ENCODE results near the gene C12orf56. TPM values are rescaled to one million over a fixed set of nuclear protein-coding genes. Genes with fewer than 3 reads are reported as not detected.

Gene C12orf56
- polyA plus RNA-seq, 2 of the 4 experiments (the other 2 are of a cell fraction) = 0.05 to 0.22 TPM

GRCh38 chr12:64403707-64404469 is 13.3 kb upstream of the C12orf56 start, which contains the start of gene XPOT:
TSS of gene XPOT (plus strand) at chr12:64404392. CDS start at chr12:64410036, 5,644 bp downstream.
- ChIA-PET CTCF (no interaction called here), POLR2A (interaction anchor here (0.6 to 1.4 kb wide), 5 partner anchors 9 to 561 kb away, joined by 3 to 5 read pairs (median 5); partner anchors contain the start of gene KICS2)
- Histone ChIP-seq H3K4me2 (peak within 1 kb of the TSS; percentile 77), H3K9me3 (no peaks in the 10 kb centered on the region), H3K4me3 (peak within 1 kb of the TSS; percentile 85), H3K4me1 (peaks cover 31% of the 10 kb centered on the region; the same call in 2 of the 3 replicates), H3K27ac (peak within 1 kb of the TSS; percentile 99)
- DNase-seq (ENCODE audit: low read depth in 1 of 2, low spot score in 1 of 2) (peak; percentile 97 to 99), ATAC-seq (peak; percentile 94 to 95), FAIRE-seq (no peak)
- 24% methylated on average over 24 of the region's 60 CpGs for WGBS (ENCODE audit: missing lambda C conversion rate)
- no peak for TF ChIP-seq CHD2 (IDR thresholded peaks at IDR 0.05; ENCODE audit: low read length, partially characterized antibody)
- no peak for TF ChIP-seq ZNF302 (CRISPR knock-in tag; IDR thresholded peaks at IDR 0.05)
- TF ChIP-seq RARB (CRISPR knock-in tag; IDR thresholded peaks at IDR 0.05) = no peak
- no peak for TF ChIP-seq SMC3 (IDR thresholded peaks at IDR 0.05)
- TF ChIP-seq, protein P1, sequence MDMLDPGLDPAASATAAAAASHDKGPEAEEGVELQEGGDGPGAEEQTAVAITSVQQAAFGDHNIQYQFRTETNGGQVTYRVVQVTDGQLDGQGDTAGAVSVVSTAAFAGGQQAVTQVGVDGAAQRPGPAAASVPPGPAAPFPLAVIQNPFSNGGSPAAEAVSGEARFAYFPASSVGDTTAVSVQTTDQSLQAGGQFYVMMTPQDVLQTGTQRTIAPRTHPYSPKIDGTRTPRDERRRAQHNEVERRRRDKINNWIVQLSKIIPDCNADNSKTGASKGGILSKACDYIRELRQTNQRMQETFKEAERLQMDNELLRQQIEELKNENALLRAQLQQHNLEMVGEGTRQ (IDR thresholded peaks at IDR 0.05) = peak; percentile 49; the same call in 1 of the 2 replicates
- TF ChIP-seq HOXB13 (CRISPR knock-in tag; IDR thresholded peaks at IDR 0.05; ENCODE audit: low read depth) = no peak
- TF ChIP-seq NFE2L2 (conservative IDR thresholded peaks at IDR 0.05; ENCODE audit: low read length) = no peak
- 0 out of 2 replicates have a peak, but pooled peaks have one; percentile 41 for TF ChIP-seq PBX3 (IDR thresholded peaks at IDR 0.05)
- TF ChIP-seq, protein P2, sequence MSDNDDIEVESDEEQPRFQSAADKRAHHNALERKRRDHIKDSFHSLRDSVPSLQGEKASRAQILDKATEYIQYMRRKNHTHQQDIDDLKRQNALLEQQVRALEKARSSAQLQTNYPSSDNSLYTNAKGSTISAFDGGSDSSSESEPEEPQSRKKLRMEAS (IDR thresholded peaks at IDR 0.05) = peak; percentile 82
- TF ChIP-seq, protein P3, sequence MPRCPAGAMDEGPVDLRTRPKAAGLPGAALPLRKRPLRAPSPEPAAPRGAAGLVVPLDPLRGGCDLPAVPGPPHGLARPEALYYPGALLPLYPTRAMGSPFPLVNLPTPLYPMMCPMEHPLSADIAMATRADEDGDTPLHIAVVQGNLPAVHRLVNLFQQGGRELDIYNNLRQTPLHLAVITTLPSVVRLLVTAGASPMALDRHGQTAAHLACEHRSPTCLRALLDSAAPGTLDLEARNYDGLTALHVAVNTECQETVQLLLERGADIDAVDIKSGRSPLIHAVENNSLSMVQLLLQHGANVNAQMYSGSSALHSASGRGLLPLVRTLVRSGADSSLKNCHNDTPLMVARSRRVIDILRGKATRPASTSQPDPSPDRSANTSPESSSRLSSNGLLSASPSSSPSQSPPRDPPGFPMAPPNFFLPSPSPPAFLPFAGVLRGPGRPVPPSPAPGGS (IDR thresholded peaks at IDR 0.05) = no peak; the same call in 2 of the 3 replicates
- peak; percentile 98 for TF ChIP-seq MAFK (IDR thresholded peaks at IDR 0.05; ENCODE audit: partially characterized antibody)
- TF ChIP-seq CBX2 (IDR thresholded peaks at IDR 0.05; ENCODE audit: borderline replicate concordance, low read depth) = no peak
- TF ChIP-seq JUN (IDR thresholded peaks at IDR 0.05) = peak in 1 of 2 experiments; percentile 54; a peak in 2 of 5 replicates
- TF ChIP-seq ZC3H11A (IDR thresholded peaks at IDR 0.05) = no peak
- TF ChIP-seq HMGXB4 (CRISPR knock-in tag; IDR thresholded peaks at IDR 0.05; ENCODE audit: borderline replicate concordance) = no peak
- no peak; the same call in 1 of the 2 replicates for TF ChIP-seq PHF8 (IDR thresholded peaks at IDR 0.05; ENCODE audit: borderline replicate concordance, low read depth)
- peak; percentile 91 for TF ChIP-seq POLR2A (IDR thresholded peaks at IDR 0.05; ENCODE audit: low read length)
- no peak for TF ChIP-seq RAD21 (conservative IDR thresholded peaks at IDR 0.05 in 1 of 2, IDR thresholded peaks at IDR 0.05 in 1 of 2)
- TF ChIP-seq FOSB (CRISPR knock-in tag; IDR thresholded peaks at IDR 0.05) = no peak
- no peak for TF ChIP-seq RCOR1 (IDR thresholded peaks at IDR 0.05; ENCODE audit: low read depth, low read length)
- TF ChIP-seq CHD4 (IDR thresholded peaks at IDR 0.05; ENCODE audit: borderline replicate concordance) = no peak
- peak; percentile 98 for TF ChIP-seq MYC (IDR thresholded peaks at IDR 0.05; ENCODE audit: borderline replicate concordance, low read length)
- TF ChIP-seq NR3C1 (IDR thresholded peaks at IDR 0.05) = no peak
- no peak for TF ChIP-seq HEYL (CRISPR knock-in tag; IDR thresholded peaks at IDR 0.05)

Measured in A549 (cell line).